Measurements from ENCODE around the gene CSTB.

- TF ChIP-seq CTCF (IDR thresholded peaks at IDR 0.05), result no peak
- no peak for TF ChIP-seq EZH2 (IDR thresholded peaks at IDR 0.05; ENCODE audit: borderline replicate concordance, insufficient read depth, low read depth, low read length, poor library complexity, severe bottlenecking)
Measured at GRCh38 chr21:43731891-43732711, 44.0 kb downstream of the CSTB start.

All from B cell (primary cell).